HG03139 (cell line): ENCODE measurements around the gene ATP8A2.

Source experiments
- ATAC-seq: cut with Tn5 transposase; IDR thresholded peaks from one replicate; pipeline ENCODE4 v1.9.1; 2021; ENCODE audit not compliant: unreplicated experiment

The ATP8A2 gene

DNA sequence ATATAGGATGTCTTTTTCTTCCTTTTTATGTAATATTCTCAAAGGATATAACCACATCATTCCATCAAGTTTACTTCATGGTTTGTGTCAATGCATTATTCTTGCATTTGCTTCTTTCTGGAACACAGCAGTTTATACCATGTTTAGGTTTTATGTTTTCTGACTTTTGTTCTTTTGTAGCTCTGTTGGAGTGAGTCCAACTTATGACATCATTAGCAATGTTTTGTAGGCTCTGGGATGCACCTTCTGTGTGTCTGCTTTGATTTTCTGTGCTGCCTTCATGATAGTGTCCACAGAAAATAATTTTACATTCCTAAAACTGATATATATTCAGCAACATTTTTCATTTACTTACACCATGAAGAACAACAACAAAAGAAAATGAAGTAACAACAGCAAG is 611.1 kb downstream of the ATP8A2 start:
- no peak for ATAC-seq

- no peak for ATAC-seq
Observed at GRCh38 chr13:25987987-25988386, 616.2 kb downstream of the ATP8A2 start.

GRCh38 chr13:25988661-25989060 is 616.9 kb downstream of the ATP8A2 start:
- no peak for ATAC-seq

- ATAC-seq = no peak
Observed at GRCh38 chr13:25990801-25991200, 619.0 kb downstream of the ATP8A2 start.

- no peak for ATAC-seq
Observed at GRCh38 chr13:25992076-25992475, 620.3 kb downstream of the ATP8A2 start.

- ATAC-seq = no peak
Observed at GRCh38 chr13:26007261-26008125, 635.7 kb downstream of the ATP8A2 start.

GRCh38 chr13:26010487-26011207 is 638.9 kb downstream of the ATP8A2 start:
- no peak for ATAC-seq

GRCh38 chr13:26011208-26011573 is 639.4 kb downstream of the ATP8A2 start:
- ATAC-seq = no peak

DNA sequence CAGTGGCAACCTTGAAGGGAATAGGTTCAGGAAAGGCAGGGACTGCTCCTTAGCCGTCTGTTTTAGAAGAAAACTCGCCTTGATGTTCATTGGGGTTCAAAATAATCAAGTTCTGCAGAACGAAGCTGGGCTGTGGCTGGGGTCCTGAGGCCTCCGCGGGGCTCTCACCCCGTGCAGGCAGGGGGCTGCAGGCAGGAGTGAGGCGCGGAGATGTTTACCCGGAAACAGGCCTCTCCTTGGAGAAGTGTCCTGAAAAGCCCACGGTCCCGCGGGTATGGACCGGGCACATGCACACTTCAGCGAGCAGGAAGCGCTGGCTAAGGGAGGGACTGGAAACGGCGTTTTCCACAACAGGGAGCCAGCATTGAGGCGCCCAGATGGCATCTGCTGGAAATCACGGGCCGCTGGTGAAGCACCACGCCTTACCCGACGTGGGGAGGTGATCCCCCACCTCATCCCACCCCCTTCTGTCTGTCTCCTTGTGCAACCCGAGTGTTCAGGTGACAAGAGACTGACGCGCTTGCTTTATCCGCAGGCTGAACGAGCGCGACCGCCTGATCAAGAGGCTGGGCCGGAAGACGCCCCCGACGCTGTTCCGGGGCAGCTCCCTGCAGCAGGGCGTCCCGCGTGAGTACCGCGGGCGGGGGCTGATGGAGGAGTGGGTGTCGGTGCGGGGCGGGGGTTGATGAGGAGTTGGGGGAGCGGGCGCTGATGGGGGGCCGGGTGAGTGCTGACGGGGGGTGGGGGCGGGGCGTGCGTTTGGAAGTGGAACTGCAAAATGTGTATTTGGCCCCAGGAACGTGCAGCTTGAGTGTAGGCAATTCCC is 640.4 kb downstream of the ATP8A2 start:
- ATAC-seq = no peak

DNA sequence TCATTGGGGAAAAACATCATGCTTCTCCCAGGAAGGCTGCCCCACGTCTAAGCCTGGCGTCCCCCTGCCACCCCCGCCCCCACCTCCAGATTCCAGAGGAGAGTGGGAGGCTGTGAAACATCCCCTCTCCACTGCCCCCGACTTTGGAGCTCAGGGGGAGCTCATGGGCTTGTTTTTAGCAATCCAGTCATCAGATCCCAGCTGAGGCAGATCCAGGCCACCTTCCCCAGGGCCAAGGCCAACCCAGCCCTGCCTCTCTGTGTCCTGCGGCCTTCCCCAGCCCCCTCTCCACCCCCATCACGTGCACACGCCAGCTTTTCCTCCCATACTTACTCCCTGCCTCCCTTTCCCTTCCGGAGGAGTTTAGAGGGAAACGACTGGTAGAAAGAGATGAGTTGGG is 641.2 kb downstream of the ATP8A2 start:
- no peak for ATAC-seq

- no peak for ATAC-seq
Observed at GRCh38 chr13:26015271-26016125, 643.7 kb downstream of the ATP8A2 start.

- no peak for ATAC-seq
Observed at GRCh38 chr13:26016189-26016588, 644.4 kb downstream of the ATP8A2 start.

DNA sequence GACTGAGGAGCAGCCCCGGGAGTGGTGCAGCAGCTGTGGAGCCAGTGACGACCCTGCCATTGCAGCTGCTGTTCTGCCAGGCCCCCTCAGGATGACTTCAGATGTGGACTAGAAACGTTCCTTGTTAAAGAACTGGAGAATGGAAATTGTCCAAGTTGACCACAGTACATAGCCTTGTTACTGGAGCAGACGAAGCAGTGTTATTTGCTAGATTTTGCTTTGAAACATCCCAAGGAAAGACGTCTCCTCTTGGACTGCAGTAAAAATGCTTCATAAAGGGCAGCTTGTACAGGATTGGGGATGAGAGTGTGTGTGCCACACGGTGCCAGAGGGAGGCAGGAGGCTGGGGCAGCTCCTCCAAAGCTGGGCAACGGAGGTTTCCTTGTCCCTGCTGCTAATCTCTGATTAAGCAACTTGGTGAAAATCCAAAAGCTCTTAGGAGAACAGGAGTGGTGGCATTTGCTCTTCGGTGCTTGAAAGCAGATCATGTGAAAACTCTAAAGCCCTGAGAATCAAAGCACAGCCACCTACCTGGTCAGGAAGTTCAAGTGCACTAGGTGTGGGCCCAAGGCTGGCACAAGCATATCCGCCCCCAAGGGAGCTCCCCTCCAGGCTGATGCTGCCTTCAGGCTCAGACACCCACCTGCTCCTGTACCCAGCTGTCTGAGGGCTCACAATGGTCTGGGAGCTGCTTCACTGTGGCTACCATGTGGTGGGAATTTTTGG is 645.6 kb downstream of the ATP8A2 start:
- no peak for ATAC-seq

DNA sequence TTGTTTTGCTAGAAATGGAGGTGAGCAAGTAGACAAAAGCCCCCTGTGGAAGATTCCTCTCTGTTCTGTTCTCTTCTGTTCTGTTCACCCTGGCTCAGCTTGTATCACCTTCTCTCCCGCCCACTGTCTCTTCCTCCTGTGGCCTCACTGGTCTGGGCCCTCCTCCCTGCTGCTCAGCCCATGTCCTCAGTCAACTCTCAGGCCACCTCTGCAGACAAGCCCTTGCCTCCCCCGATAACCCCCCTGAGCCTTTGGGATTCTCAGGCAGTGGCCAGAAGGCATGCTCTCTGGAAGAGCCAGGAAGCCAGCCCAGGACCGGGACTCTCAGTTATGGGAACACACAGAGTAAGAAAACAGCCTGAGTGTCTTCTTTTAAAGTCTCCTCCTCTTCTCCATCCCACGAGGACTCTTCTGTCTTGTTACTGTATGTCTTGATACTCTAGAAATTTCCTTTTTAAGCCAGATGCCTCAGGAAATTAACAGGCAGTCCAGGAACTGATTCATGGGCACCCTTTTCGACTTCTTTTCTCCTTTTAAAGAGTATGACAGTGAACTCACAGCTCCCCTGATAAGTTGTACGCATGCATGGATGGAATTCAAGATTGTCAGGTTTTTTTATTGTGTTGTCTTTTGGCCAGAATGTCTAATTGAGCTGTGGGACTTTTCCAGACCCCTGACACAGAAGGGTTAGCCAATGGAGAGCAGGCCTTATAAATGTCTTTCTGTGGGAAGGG is 646.3 kb downstream of the ATP8A2 start:
- no peak for ATAC-seq

DNA sequence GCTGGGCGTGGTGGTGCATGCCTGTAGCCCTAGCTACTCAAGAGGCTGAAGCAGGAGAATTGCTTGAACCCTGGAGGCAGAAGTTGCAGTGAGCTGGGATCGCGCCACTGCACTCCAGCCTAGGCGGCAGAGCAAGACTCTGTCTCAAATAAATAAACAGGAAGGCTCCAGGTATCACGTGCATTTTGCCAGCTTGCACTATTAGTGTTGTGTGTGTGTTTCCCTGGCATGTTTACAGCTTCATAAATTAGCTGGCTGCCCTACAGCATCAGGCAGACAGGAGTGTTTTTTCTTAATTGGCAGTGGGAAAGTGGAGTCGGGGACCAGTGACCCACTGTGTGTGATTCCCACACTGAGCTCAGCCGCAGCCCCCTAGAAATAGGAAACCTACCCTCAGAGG is 647.5 kb downstream of the ATP8A2 start:
- ATAC-seq = no peak

- no peak for ATAC-seq
Observed at GRCh38 chr13:26019881-26020870, 648.4 kb downstream of the ATP8A2 start.

GRCh38 chr13:26020891-26021290 is 649.1 kb downstream of the ATP8A2 start:
- ATAC-seq = no peak

- ATAC-seq = no peak
Observed at GRCh38 chr13:26021516-26021915, 649.7 kb downstream of the ATP8A2 start.
